Measurements from ENCODE around the gene SLC38A10. TPM values are rescaled to one million over a fixed set of nuclear protein-coding genes. Genes with fewer than 3 reads are reported as not detected.

The SLC38A10 gene
- total and polyA plus RNA-seq, 2 of the 4 experiments (the other 2 are of a cell fraction), result 12.7 to 46.7 TPM

- Histone ChIP-seq H3K9ac (ENCODE audit: low read depth, low read length) (no peak overlapping the region), H3K4me1 (ENCODE audit: control insufficient read depth, insufficient read depth, low read length) (peaks cover 11% of the 10 kb centered on the region), H4K20me1 (ENCODE audit: insufficient read depth, low read length) (peaks cover 25% of the 10 kb centered on the region), H3K23ac (ENCODE audit: low read depth, low read length) (no peak overlapping the region), H2AK5ac (ENCODE audit: low read depth, low read length) (no peak overlapping the region), H3K4ac (ENCODE audit: low read depth, low read length) (no peak overlapping the region), H2AK9ac (replicated peaks; ENCODE audit: low read depth, low read length, poor library complexity) (no peak overlapping the region), H4K91ac (ENCODE audit: insufficient read depth, low read depth, low read length) (no peak overlapping the region), H3K36me3 (ENCODE audit: control insufficient read depth, insufficient read depth, low read length) (no peaks in the 10 kb centered on the region; the same call in 1 of the 2 replicates), H3K27me3 (ENCODE audit: control insufficient read depth, insufficient read depth, low read length) (peaks cover 40% of the 10 kb centered on the region), H3K27ac (ENCODE audit: insufficient read depth, low read length) (no peak overlapping the region), H4K5ac (ENCODE audit: low read depth, low read length) (no peak overlapping the region), H3K4me3 (ENCODE audit: insufficient read depth, low read depth, low read length) (no peak overlapping the region), H3K79me1 (ENCODE audit: low read depth in 1 of 2, low read length in 2 of 2) (peaks cover 0 to 13% of the 10 kb centered on the region in 2 experiments; a peak in 3 of 4 replicates), H3K56ac (ENCODE audit: extremely low read depth, insufficient read depth, low read length) (no peak overlapping the region), H2BK15ac (ENCODE audit: low read depth, low read length) (no peak overlapping the region), H3K4me2 (ENCODE audit: low read depth, low read length) (no peak overlapping the region), H4K8ac (ENCODE audit: low read depth in 2 of 2, low read length in 2 of 2) (no peak overlapping the region), H2BK120ac (ENCODE audit: low read depth, low read length) (no peak overlapping the region), H3K18ac (ENCODE audit: low read depth, low read length) (no peak overlapping the region), H2AFZ (replicated peaks; ENCODE audit: low read length, poor library complexity) (no peak overlapping the region), H3K14ac (replicated peaks; ENCODE audit: low read depth, low read length) (no peak overlapping the region), H2BK5ac (ENCODE audit: low read depth, low read length, poor library complexity, severe bottlenecking) (no peak overlapping the region), H3K9me1 (ENCODE audit: insufficient read depth, low read length) (0 out of 2 replicates have a peak, but pooled peaks cover 2% of the 10 kb centered on the region), H3K9me3 (ENCODE audit: control insufficient read depth, insufficient read depth, low read length) (no peaks in the 10 kb centered on the region), H2BK20ac (ENCODE audit: low read depth, low read length) (no peak overlapping the region)
- ChIA-PET POLR2A (ENCODE audit: unreplicated experiment) (no interaction called here), CTCF (no interaction called here)
- no TSS peak for BruUV-seq (replicated peaks)
- dilution Hi-C loops (cut with HindIII; ENCODE audit: low sequenced_read_pairs, unreplicated experiment), result no loop called here
- ATAC-seq (ENCODE audit: low read depth) (no peak), DNase-seq (no peak)
- intact Hi-C loops (cut with micrococcal nuclease), result no loop called here
- in situ Hi-C loops (cut with MboI; ENCODE audit: low sequenced_read_pairs), result no loop called here
- 66% methylated on average over 7 of the region's 12 CpGs; no CpG with 5 or more reads in 1 of the 2 experiments for WGBS, 2 experiments (ENCODE audit: extremely low coverage in 2 of 2, insufficient read length in 1 of 2)
- TF ChIP-seq POLR2A (IDR thresholded peaks at IDR 0.05; ENCODE audit: low read depth, low read length) (no peak), MXI1 (IDR thresholded peaks at IDR 0.05; ENCODE audit: borderline replicate concordance, low read depth, low read length) (no peak), FOS (IDR thresholded peaks at IDR 0.05; ENCODE audit: low read depth, low read length) (no peak), RAD21 (IDR thresholded peaks at IDR 0.05; ENCODE audit: low read length) (no peak), RCOR1 (IDR thresholded peaks at IDR 0.05; ENCODE audit: insufficient replicate concordance, low read length) (no peak), MAFK (IDR thresholded peaks at IDR 0.05; ENCODE audit: low read depth, low read length) (no peak), BHLHE40 (IDR thresholded peaks at IDR 0.05; ENCODE audit: low read depth, low read length) (no peak), RFX5 (IDR thresholded peaks at IDR 0.05; ENCODE audit: low read depth, low read length) (no peak), ELK1 (IDR thresholded peaks at IDR 0.05; ENCODE audit: borderline replicate concordance, low read depth, low read length) (no peak), USF2 (IDR thresholded peaks at IDR 0.05; ENCODE audit: low read depth, low read length) (no peak), CHD1 (IDR thresholded peaks at IDR 0.05; ENCODE audit: low read depth, low read length) (no peak), CTCF (conservative IDR thresholded peaks at IDR 0.05; ENCODE audit: low read depth, low read length) (no peak), NFE2L2 (IDR thresholded peaks at IDR 0.05; ENCODE audit: low read depth, low read length) (no peak), CEBPB (IDR thresholded peaks at IDR 0.05; ENCODE audit: low read depth, low read length) (no peak), SMC3 (IDR thresholded peaks at IDR 0.05; ENCODE audit: low read depth, low read length) (no peak), MAZ (IDR thresholded peaks at IDR 0.05; ENCODE audit: borderline replicate concordance, low read depth, low read length) (no peak)
Observed at GRCh38 chr17:81334391-81334901, 39.3 kb upstream of the SLC38A10 start.

Data from IMR-90 (cell line).